NCI-H2029 (cell line): ENCODE measurements around the gene PLCL2.
"Not testable (repeated sequence)": the region's sequence is repeated elsewhere in the genome, so short reads cannot be mapped to it uniquely, and the experiment has no call there.

ENCODE experiments used
- DNase-seq: peaks from one replicate; lab custom pipeline; 2025; lab: John Stamatoyannopoulos, UW

The PLCL2 gene

DNA sequence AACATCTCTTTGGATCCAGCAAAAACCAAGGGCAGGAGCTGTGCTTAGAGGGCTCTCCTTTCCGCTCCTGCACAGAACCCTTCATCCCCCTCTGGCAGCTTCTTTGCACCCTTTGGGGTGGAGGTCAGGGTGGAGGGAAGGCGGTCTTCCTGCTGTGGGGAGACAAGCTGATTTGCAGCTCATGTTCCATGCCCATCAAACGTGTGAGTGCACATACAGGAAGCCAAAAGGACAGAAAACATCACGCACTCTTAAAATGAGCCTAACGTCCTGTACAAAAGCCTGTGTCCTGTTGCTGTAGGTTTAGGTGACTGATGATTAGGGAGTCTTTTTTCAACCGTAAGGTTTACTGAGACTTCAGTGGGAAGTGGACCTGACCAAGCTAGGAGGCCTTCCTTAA is 195.2 kb downstream of the PLCL2 start:
- DNase-seq: no peak

- DNase-seq: no peak
Observed at GRCh38 chr3:17081520-17081919, 196.8 kb downstream of the PLCL2 start.

DNA sequence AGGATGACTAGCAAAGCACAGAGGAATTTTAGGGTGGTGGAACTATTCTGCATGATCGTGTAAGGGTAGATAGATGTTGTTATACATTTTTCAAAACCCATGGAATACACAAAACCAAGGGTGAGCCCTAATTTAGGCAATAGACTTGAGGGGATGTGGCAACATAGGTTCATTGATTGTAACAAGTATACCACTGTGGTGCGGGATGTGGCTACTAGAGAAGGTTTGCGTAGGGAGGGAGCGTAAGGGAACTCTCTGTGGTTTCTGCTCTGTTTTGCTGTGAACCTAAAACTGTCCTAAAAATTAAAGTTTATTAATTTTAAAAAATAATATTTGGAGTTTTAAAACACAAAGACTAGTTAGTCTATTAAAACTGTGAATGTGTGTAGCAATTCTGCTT is 202.8 kb downstream of the PLCL2 start:
- DNase-seq: no peak

- DNase-seq: no peak
Observed at GRCh38 chr3:17088017-17088416, 203.3 kb downstream of the PLCL2 start.

- no peak for DNase-seq
Observed at GRCh38 chr3:17088602-17089313, 204.0 kb downstream of the PLCL2 start.

- DNase-seq: no peak
Observed at GRCh38 chr3:17089314-17089700, 204.6 kb downstream of the PLCL2 start.

DNA sequence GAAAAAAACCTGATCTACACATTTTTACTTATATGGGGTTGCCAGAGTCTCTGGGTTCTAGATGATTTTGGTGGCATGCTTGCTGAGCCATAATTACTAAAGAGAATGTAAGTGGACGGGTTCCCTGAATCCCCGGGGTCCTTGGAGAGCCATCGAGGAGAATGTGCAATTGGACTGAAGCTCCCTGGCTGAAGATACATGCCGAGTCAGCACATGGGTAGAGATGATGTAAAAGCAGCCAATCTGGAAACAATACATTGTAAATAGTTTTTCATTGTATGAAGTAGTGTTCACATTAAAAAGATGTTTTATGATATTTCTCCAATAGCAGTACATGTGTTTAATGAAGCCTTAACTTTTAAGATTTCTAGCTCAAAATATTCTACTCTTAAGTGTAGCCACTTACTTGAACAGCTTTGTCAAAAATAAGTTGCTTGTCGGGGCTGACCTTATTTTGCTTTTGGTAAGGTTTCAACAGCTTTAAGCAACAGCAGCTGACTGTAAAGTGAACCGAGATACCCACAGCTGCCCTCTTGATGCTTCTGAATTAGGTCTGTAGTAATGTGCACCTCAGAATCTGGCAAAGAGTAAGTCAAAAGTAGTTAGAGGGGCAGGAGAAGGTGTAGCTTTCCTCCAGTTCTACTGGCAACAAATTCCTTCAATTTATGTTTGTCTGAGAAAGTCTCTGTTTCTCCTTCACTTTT is 205.7 kb downstream of the PLCL2 start:
- DNase-seq: no peak

- DNase-seq: no peak
Observed at GRCh38 chr3:17091910-17092582, 207.3 kb downstream of the PLCL2 start.

DNA sequence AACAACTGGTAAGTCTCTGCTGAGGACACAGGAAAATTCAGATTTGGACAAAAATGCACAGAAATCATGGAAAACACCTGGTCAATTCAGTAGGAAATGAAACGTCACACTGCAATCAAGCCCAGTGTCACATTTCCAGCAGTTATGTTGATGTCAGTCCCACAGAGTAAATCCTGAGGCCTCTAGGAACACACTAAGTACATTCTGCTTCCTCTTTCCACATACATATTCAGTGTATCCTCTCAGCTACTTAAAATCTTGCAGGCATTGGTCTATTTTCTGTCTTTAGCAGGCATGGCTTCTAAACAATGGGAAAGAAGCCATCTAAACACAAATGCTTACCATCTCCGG is 207.8 kb downstream of the PLCL2 start:
- no peak for DNase-seq

DNA sequence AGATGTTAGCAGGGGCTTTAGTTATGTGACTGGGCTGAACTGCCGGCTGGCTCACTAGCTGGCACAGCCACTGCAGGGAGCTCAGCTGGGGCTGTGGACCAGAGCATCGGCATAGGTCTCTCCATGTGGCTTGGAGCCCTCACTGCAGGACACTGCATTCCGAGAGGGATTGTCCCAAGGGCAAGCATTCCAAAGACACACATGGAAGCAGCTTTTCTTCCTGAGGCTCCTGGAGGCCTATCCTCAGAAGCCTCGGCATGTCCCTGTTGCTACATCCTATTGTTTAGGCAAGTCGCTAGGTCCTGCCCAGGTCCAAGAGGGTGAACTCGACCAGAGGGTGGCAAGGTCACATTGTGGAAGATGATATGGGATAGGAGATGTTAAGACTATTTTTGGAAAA is 209.8 kb downstream of the PLCL2 start:
- DNase-seq: no peak

- no peak for DNase-seq
Observed at GRCh38 chr3:17103579-17103978, 218.8 kb downstream of the PLCL2 start.

- not testable (repeated sequence) for DNase-seq
Observed at GRCh38 chr3:17106801-17107200, 222.0 kb downstream of the PLCL2 start.

- no peak for DNase-seq
Observed at GRCh38 chr3:17110660-17111396, 226.1 kb downstream of the PLCL2 start.

- no peak for DNase-seq
Observed at GRCh38 chr3:17111586-17111985, 226.8 kb downstream of the PLCL2 start.

- DNase-seq: no peak
Observed at GRCh38 chr3:17115186-17115585, 230.4 kb downstream of the PLCL2 start.

DNA sequence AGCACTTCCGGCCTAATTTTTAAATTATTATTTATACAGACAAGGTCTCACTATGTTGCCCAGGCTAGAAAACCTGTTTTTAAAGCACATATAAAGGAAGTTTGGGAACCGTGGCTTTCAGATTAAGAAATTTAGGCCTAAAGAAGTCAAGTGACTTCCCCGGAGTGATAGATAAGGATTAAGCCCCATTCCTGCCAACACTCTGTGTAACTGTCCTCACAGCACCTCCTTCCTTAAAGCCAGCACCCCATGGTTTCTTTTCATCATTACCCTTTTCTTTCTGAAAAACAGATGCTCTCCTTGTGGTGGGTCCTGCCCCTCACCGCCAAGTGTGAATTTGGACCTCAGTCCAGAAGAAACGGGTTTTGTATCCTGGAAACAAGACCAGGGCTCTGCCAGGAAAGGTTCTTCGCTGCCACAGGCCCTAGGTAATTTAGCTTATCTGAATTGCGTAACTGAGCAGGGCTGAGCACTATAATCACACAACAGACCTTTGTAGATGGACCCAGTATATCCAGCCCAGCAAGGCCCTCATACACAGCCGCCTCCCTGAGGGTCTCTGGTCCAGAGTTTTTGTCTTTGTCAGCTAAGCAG is 231.3 kb downstream of the PLCL2 start:
- no peak for DNase-seq

DNA sequence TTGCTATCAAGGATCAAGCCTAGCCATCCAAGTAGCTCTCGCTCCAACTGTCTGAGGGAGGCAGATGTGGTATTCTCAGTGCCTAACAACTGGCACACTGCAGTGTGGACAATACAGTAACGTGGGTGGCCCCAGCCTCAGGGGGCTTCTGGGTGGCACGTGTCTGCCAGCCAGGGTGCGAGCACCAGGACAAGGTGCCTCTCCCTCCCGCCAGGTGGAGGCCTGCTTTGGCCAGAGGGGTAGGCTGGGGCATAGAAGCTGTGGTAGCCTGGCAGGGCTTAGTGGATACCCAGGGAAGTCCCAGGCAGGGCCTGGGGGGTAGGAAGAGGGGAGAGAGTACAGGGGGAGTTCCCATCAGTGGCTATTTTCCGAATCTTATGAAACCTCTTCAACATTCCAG is 234.0 kb downstream of the PLCL2 start:
- DNase-seq: no peak

- DNase-seq: no peak
Observed at GRCh38 chr3:17119201-17120072, 234.7 kb downstream of the PLCL2 start.

DNA sequence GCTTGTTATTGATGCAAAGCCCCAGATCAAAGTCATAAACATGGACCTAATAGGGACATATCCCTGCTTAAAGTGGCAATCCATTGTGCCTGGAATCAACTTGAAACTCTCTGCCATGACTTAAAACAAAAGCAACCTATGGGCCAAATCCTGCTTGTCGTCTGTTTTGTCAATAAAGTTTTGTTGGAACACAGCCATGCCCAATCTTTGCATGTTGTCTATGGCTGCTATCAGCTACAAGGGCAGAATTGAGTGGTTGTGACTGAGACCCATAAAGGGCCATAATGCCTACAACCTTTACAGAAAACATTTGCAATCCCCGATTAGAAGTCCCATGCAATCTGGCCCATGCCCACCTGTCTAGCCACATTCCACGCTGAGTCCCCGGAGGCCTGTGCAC is 235.4 kb downstream of the PLCL2 start:
- no peak for DNase-seq

- no peak for DNase-seq
Observed at GRCh38 chr3:17121336-17121735, 236.6 kb downstream of the PLCL2 start.

DNA sequence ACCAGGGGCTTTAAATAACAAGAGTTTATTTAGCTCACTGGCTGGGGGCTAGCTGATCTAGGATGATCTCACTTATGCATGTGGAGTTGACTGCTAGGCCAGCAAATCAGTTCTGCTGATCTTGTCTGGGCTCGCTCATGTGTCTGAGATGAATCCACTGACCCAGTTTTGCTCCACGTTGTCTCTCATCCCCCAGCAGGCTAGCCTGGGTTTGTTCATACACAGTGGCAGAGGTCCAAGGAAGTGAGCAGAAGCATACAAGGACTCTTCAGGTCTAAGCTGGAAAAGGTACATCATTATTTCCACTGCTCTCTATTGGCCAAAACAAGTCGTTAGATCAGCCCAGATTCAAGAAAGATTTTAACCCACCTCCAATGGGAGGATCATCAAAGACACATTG is 238.0 kb downstream of the PLCL2 start:
- DNase-seq: no peak
